Hepatocyte (in vitro differentiated cells): ENCODE measurements around the gene SERPINA4.

ENCODE experiments used
- EZH2 ChIP-seq: fragments of 200-600 bp; sonication (generic); IDR thresholded peaks from 2 replicates; pipeline ENCODE4 v1.6.1; 2016; ENCODE audit warnings: antibody characterized with exemption, mild to moderate bottlenecking, borderline replicate concordance
- EZH2phosphoT487 ChIP-seq: fragments of 200-600 bp; sonication (generic); IDR thresholded peaks from one replicate; pipeline ENCODE4 v1.6.1; 2018; ENCODE audit warnings: antibody characterized with exemption, mild to moderate bottlenecking, low read depth, moderate library complexity; ENCODE audit not compliant: unreplicated experiment, severe bottlenecking
- TF ChIP-seq, protein P1 (sequence below): fragments of 200-600 bp; sonication (generic); IDR thresholded peaks from 2 replicates; pipeline ENCODE4 v1.5.1; 2016; ENCODE audit warnings: antibody characterized with exemption, mild to moderate bottlenecking; ENCODE audit not compliant: poor library complexity

DNA sequence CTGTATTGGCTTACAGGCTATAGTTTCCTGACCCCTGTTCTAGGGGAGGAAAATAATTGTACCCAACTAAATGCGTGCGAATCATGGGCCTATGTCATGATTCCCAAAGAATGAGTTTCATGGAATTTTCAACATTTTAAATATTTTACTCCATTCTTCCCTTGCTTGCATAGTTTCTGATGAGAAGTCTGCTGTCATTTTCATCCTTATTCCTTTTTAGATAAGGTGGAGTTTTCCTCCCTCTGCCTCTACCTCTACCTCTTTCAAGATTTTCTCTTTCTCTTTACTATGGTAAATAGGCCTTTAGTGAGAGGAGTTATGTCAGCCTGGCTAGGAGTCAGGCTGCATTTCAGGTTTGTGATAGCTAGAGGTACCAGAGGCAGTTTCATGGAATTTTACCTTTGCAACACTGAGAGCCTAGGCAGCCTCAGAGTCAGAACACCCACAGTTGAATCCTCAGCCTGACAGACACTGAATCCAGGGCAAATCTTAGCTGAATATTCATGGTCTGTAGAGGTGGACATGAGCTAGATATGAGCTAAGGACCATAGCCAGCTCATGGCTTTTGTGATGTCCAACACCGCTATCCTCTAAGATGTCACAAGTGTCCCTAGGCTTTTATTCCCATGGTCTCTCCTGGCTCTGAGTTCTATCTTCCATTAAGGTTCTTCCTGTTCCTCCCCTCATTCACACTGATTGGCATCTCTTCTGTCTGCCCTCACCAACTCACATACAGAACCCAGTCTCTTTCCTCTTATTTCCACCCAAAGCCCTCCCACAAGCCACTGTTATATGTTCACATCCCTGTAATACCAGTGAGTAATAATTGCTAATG is 57.0 kb downstream of the SERPINA4 start:
- TF ChIP-seq, protein P1, sequence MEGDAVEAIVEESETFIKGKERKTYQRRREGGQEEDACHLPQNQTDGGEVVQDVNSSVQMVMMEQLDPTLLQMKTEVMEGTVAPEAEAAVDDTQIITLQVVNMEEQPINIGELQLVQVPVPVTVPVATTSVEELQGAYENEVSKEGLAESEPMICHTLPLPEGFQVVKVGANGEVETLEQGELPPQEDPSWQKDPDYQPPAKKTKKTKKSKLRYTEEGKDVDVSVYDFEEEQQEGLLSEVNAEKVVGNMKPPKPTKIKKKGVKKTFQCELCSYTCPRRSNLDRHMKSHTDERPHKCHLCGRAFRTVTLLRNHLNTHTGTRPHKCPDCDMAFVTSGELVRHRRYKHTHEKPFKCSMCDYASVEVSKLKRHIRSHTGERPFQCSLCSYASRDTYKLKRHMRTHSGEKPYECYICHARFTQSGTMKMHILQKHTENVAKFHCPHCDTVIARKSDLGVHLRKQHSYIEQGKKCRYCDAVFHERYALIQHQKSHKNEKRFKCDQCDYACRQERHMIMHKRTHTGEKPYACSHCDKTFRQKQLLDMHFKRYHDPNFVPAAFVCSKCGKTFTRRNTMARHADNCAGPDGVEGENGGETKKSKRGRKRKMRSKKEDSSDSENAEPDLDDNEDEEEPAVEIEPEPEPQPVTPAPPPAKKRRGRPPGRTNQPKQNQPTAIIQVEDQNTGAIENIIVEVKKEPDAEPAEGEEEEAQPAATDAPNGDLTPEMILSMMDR: no peak
- no peak for TF ChIP-seq EZH2
- TF ChIP-seq EZH2phosphoT487: no peak
